ENCODE results near the gene EML2.

The EML2 gene

DNA sequence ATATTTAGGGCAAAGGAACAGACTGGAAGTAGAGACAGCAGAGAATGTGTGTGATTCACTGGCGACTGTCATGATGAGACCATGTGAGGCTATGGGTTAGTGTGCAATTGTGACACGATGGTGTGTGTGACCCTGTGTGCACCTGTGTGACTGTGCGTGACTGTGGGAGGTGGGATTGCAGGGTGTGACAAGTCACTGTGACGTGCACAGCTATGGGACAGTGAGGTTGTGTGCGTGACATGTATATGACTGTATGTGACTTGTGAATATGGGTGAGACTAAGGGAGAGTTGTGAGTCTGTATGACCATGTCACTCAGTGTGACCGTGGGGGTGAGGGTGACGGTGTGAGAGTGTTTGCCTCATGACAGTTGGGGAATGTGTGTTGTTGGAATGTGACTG, 25.4 kb upstream of the EML2 start:
- Histone ChIP-seq H3K4me3 (no peak overlapping the region), H3K27ac (no peak overlapping the region)
- no peak for DNase-seq (ENCODE audit: low spot score)
- no peak for TF ChIP-seq CTCF (IDR thresholded peaks at IDR 0.05)

- DNase-seq (ENCODE audit: low spot score), result no peak
- TF ChIP-seq CTCF (IDR thresholded peaks at IDR 0.05), result no peak
- H3K4me3 ChIP-seq, result no peak overlapping the region
- H3K27ac ChIP-seq, result no peak overlapping the region
These were observed 24.6 kb upstream of the EML2 start for GRCh38 chr19:45663800-45664199.

DNA sequence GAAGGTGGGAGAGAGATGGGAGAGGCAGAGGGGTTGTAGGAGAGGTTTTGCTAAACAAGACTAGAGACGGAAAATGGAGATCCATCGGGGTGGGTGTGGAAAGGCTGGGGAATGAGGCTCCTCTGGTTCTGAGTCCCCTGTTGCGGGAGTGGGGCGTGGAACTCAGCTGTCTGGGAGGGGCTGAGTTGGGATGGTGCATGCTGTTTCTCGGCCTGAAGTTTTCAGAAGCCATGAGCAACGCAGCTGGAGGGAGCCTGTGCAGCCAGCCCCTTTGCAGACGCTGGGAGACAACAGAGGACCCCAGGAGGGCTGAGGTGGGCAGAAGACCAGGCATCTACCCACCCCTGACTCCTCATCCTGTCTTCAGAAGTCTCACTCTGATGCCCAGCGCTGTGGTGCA, 21.4 kb upstream of the EML2 start:
- H3K4me3 ChIP-seq, result no peak overlapping the region
- TF ChIP-seq CTCF (IDR thresholded peaks at IDR 0.05), result no peak
- no peak overlapping the region for H3K27ac ChIP-seq
- no peak for DNase-seq (ENCODE audit: low spot score)

DNA sequence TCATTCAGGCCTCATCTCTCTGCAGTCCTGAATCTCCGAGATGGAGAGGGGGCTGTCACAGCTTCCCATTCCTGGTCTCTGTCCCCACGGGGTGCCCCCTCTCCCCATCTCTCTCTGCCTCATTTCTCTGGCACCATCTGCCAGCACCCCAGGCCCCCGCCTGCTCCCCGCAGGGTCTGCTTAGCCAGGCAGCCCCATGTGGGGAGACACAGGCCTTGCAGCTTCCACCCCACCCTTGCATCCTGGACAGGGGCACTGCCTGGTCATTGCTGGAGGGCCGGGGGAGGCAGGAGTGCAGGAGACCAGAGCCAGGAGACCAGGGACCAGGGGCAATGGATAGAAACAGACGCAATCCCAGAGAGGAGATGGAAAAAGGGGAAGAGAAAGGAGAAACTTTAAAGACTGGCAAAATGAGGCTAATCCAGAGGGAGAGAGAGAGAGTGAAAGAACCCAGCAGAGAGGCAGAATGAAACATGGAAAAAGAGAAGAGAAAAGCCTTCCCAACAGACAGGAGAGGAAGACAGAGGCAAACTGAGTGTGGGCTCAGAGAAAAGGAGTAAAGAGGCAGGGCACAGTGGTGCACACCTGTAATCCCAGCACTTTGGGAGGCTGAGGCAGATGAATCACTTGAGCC, 20.0 kb upstream of the EML2 start:
- no peak overlapping the region for H3K4me3 ChIP-seq
- no peak for TF ChIP-seq CTCF (IDR thresholded peaks at IDR 0.05)
- no peak for DNase-seq (ENCODE audit: low spot score)
- H3K27ac ChIP-seq, result no peak overlapping the region

GRCh38 chr19:45657520-45658167, 18.4 kb upstream of the EML2 start:
- Histone ChIP-seq H3K4me3 (no peak overlapping the region), H3K27ac (no peak overlapping the region)
- no peak for DNase-seq (ENCODE audit: low spot score)
- TF ChIP-seq CTCF (IDR thresholded peaks at IDR 0.05), result no peak

GRCh38 chr19:45655073-45655472, 15.9 kb upstream of the EML2 start:
- no peak for DNase-seq (ENCODE audit: low spot score)
- H3K4me3 ChIP-seq, result no peak overlapping the region
- no peak for TF ChIP-seq CTCF (IDR thresholded peaks at IDR 0.05)
- H3K27ac ChIP-seq, result no peak overlapping the region

- TF ChIP-seq CTCF (IDR thresholded peaks at IDR 0.05), result no peak
- no peak for DNase-seq (ENCODE audit: low spot score)
- Histone ChIP-seq H3K27ac (no peak overlapping the region), H3K4me3 (no peak overlapping the region)
These were observed 14.4 kb upstream of the EML2 start for GRCh38 chr19:45653634-45654033.
